DOHH2 (cell line): ENCODE results near the gene EGFLAM.

ENCODE experiments used
- CTCF ChIP-seq: fragments of 200-600 bp; sonication (generic); IDR thresholded peaks from one replicate; pipeline ENCODE4 v1.5.1; 2014; ENCODE audit warnings: antibody characterized with exemption, mild to moderate bottlenecking, low read depth, low read length; ENCODE audit not compliant: poor library complexity, severe bottlenecking
- EZH2phosphoT487 ChIP-seq: fragments of 200-600 bp; sonication (generic); IDR thresholded peaks from 2 replicates; pipeline ENCODE4 v1.6.1; 2017; ENCODE audit warnings: borderline replicate concordance, mild to moderate bottlenecking, antibody characterized with exemption, low read length, moderate library complexity, mixed read lengths

GRCh38 chr5:38295751-38296150 is 37.4 kb downstream of the EGFLAM start:
- TF ChIP-seq CTCF: no peak
- no peak for TF ChIP-seq EZH2phosphoT487
